ENCODE data around the gene EGR1.
"Not testable (repeated sequence)": the region's sequence is repeated elsewhere in the genome, so short reads cannot be mapped to it uniquely, and the experiment has no call there.

EGR1 gene

GRCh38 chr5:138502121-138502520, 36.8 kb downstream of the EGR1 start:
- DNase-seq (ENCODE audit: low read depth): no peak
- no peak overlapping the region for H3K4me3 ChIP-seq (ENCODE audit: low read depth, low read length)
- no peak for TF ChIP-seq CTCF (IDR thresholded peaks at IDR 0.05; ENCODE audit: low read depth, low read length, missing control alignments)

GRCh38 chr5:138502521-138502920, 37.2 kb downstream of the EGR1 start:
- no peak for TF ChIP-seq CTCF (IDR thresholded peaks at IDR 0.05; ENCODE audit: low read depth, low read length, missing control alignments)
- DNase-seq (ENCODE audit: low read depth): no peak
- no peak overlapping the region for H3K4me3 ChIP-seq (ENCODE audit: low read depth, low read length)

- peak; percentile 8 for DNase-seq (ENCODE audit: low read depth)
- no peak overlapping the region for H3K4me3 ChIP-seq (ENCODE audit: low read depth, low read length)
- TF ChIP-seq CTCF (IDR thresholded peaks at IDR 0.05; ENCODE audit: low read depth, low read length, missing control alignments): peak; percentile 74
Measured at GRCh38 chr5:138503487-138504270, 38.4 kb downstream of the EGR1 start.

GRCh38 chr5:138504799-138505198, 39.5 kb downstream of the EGR1 start:
- DNase-seq (ENCODE audit: low read depth): no peak
- H3K4me3 ChIP-seq (ENCODE audit: low read depth, low read length): no peak overlapping the region
- TF ChIP-seq CTCF (IDR thresholded peaks at IDR 0.05; ENCODE audit: low read depth, low read length, missing control alignments): no peak

- no peak for TF ChIP-seq CTCF (IDR thresholded peaks at IDR 0.05; ENCODE audit: low read depth, low read length, missing control alignments)
- H3K4me3 ChIP-seq (ENCODE audit: low read depth, low read length): no peak overlapping the region
- DNase-seq (ENCODE audit: low read depth): no peak
Measured at GRCh38 chr5:138506370-138507306, 41.4 kb downstream of the EGR1 start.

- not testable (repeated sequence) for H3K4me3 ChIP-seq (ENCODE audit: low read depth, low read length); DNase-seq (ENCODE audit: low read depth)
Measured at GRCh38 chr5:138507485-138507884, 42.2 kb downstream of the EGR1 start.

- no peak for DNase-seq (ENCODE audit: low read depth)
- TF ChIP-seq CTCF (IDR thresholded peaks at IDR 0.05; ENCODE audit: low read depth, low read length, missing control alignments): no peak
- H3K4me3 ChIP-seq (ENCODE audit: low read depth, low read length): no peak overlapping the region
Measured at GRCh38 chr5:138508958-138509357, 43.7 kb downstream of the EGR1 start.
